ENCODE data around the gene UGT2A1. TPM values are rescaled to one million over a fixed set of nuclear protein-coding genes. Genes with fewer than 3 reads are reported as not detected.
A peak's percentile ranks its signal among the peaks of the same experiment; 100 is the strongest.
"Not testable (repeated sequence)": the region's sequence is repeated elsewhere in the genome, so short reads cannot be mapped to it uniquely, and the experiment has no call there.

The UGT2A1 gene
- not detected in 2 replicates for total RNA-seq

DNA sequence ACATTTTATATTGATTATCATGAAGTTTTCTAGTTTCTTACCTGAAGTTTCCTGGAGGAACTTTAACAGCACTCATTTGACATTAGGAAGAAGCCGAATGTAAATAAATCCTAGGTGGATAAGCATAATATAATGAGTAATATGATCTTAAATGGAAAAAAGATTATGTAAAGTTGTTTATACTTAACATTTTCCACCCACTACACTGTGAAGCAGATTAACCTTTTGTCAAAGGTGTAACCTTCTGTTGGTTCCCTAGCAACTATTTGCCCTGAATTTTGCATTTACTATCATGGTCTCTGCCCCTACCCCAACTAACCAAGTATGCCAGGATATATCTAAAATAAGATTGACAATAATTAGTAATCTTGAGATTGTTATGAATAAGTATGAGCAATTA lies at the start of gene UGT2A1:
Gene UGT2A1 (minus strand): TSS at position 101 of the 400 bp plus-strand sequence. CDS start 5,603 bp downstream, outside the sequence.
- no peak for DNase-seq (ENCODE audit: low read depth)
- TF ChIP-seq, protein P1, sequence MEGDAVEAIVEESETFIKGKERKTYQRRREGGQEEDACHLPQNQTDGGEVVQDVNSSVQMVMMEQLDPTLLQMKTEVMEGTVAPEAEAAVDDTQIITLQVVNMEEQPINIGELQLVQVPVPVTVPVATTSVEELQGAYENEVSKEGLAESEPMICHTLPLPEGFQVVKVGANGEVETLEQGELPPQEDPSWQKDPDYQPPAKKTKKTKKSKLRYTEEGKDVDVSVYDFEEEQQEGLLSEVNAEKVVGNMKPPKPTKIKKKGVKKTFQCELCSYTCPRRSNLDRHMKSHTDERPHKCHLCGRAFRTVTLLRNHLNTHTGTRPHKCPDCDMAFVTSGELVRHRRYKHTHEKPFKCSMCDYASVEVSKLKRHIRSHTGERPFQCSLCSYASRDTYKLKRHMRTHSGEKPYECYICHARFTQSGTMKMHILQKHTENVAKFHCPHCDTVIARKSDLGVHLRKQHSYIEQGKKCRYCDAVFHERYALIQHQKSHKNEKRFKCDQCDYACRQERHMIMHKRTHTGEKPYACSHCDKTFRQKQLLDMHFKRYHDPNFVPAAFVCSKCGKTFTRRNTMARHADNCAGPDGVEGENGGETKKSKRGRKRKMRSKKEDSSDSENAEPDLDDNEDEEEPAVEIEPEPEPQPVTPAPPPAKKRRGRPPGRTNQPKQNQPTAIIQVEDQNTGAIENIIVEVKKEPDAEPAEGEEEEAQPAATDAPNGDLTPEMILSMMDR (conservative IDR thresholded peaks at IDR 0.05; ENCODE audit: low read depth, low read length): no peak
- no peak within 1 kb of the TSS for H3K4me3 ChIP-seq (ENCODE audit: low read depth, low read length)

DNA sequence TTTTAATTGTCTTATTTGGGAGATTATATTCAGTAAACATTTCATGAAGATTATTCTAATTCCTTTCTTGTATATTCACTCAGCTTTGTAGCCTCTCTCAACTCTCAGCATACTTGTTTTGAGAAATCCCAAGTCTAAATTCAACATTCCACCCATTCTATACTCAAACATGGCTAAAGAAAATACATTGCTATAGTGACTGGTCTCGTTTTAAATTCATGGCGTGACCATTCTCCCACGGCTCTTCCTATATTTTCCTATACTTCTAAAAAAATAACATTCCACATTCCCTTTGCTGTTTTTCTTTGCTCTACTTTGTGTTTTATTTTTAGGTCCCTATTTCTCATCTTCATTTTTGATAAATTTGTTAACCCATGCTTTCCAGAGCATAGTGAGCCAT lies 49.2 kb upstream of the UGT2A1 start:
- TF ChIP-seq, protein P1 (conservative IDR thresholded peaks at IDR 0.05; ENCODE audit: low read depth, low read length): no peak
- no peak overlapping the region for H3K4me3 ChIP-seq (ENCODE audit: low read depth, low read length)
- no peak for DNase-seq (ENCODE audit: low read depth)

DNA sequence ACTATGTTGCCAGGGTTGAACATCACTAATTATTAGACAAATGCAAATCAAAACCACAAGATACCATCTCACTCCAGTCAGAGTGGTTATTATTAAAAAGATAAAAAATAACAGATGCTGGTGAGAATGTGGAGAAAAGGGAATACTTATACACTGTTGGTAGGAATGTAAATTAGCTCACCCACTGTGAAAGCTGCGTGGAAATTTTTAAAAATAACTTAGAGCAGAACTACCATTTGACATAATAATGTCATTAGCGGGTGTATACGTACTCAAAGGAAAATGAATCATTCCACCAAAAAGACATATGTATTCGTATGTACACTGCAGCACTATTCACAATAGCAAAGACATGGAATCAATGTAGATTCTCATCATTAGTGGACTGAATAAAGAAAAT lies 48.6 kb upstream of the UGT2A1 start:
- H3K4me3 ChIP-seq (ENCODE audit: low read depth, low read length): no peak overlapping the region
- TF ChIP-seq, protein P1 (conservative IDR thresholded peaks at IDR 0.05; ENCODE audit: low read depth, low read length): no peak
- DNase-seq (ENCODE audit: low read depth): no peak

DNA sequence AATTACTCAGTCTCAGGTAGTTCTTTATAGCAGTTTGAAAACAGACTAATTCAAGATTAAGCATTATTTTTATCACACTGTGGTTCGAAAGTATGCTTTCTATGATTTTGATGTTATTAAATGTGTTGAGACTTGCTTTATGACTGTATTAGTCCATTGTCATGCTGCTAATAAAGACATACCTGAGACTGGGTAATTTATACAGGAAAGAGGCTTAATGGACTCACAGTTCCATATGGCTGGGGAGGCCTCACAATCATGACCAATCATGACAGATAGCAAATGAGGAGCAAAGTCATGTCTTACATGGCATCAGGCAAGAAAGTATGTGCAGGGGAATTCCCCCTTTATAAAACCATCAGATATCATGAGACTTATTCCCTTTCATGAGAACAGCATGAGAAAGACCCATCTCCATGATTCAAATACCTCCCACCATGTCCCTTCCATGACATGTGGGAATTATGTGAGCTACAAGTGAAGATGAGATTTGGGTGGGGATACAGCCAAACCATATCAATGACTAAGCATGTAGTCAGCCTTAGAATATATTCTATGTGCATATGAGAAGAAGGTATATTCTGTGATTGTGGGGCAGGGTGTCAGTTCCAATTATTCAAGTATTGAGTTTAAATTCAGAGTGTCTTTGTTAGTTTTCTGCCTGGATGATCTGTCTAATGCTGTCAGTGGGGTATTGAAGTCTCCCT lies 44.6 kb upstream of the UGT2A1 start:
- H3K4me3 ChIP-seq (ENCODE audit: low read depth, low read length): no peak overlapping the region
- TF ChIP-seq, protein P1 (conservative IDR thresholded peaks at IDR 0.05; ENCODE audit: low read depth, low read length): no peak
- DNase-seq (ENCODE audit: low read depth): no peak

DNA sequence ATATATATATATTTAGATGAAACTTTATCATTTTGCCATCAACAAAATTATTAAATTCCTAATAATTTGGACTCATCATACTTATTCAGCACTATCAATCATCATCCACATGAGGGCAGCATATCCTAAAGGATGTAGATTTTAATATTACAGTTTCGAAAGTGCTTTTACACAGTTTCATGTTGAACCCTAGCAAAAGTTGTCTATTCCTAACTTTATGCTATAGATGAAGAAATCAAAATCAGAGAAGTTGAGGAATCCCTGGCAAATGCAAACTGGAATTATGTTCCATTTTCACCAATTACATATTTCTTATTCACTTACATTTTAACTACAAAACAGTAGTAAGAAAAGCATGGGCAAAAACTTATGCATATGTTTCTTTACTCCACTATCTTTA lies 36.6 kb upstream of the UGT2A1 start:
- TF ChIP-seq, protein P1 (conservative IDR thresholded peaks at IDR 0.05; ENCODE audit: low read depth, low read length): peak; percentile 54
- H3K4me3 ChIP-seq (ENCODE audit: low read depth, low read length): no peak overlapping the region
- no peak for DNase-seq (ENCODE audit: low read depth)

DNA sequence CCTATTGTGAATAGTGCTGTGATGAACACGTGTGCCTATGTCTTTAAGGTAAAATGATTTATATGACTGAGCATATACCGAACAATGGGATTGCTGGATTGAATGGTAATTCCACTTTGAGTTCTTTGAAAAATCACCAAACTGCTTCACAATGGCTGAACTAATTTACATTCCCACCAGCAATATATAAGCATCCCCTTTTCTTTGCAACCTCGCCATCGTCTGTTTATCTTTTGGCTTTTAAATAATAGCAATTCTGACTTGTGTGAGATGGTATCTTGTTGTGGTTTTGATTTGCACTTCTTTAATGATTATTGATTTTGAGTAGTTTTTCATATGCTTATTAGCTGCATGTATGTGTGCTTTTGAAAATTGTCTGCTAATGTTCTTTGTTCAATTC lies 31.8 kb upstream of the UGT2A1 start:
- no peak overlapping the region for H3K4me3 ChIP-seq (ENCODE audit: low read depth, low read length)
- TF ChIP-seq, protein P1 (conservative IDR thresholded peaks at IDR 0.05; ENCODE audit: low read depth, low read length): no peak
- no peak for DNase-seq (ENCODE audit: low read depth)

DNA sequence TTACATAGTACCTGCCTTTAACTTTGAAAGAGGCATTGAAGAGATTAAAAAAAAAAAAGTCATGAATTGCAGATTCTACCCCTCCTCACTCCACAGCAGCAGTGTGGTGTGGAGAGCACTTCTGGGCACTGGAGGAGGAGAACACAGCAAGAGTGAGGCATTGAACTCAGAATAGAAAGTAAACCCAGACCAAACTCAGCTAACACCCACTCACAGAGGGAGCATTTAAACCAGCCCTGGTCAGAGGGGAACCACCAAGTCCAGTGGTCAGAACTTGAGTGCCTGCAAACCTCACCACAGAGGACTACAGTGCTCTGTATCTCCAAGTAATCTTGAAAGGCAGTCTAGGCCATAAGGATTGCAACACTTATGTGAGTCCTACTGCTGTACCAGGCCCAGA lies 15.6 kb upstream of the UGT2A1 start:
- no peak overlapping the region for H3K4me3 ChIP-seq (ENCODE audit: low read depth, low read length)
- no peak for DNase-seq (ENCODE audit: low read depth)
- TF ChIP-seq, protein P1 (conservative IDR thresholded peaks at IDR 0.05; ENCODE audit: low read depth, low read length): no peak

DNA sequence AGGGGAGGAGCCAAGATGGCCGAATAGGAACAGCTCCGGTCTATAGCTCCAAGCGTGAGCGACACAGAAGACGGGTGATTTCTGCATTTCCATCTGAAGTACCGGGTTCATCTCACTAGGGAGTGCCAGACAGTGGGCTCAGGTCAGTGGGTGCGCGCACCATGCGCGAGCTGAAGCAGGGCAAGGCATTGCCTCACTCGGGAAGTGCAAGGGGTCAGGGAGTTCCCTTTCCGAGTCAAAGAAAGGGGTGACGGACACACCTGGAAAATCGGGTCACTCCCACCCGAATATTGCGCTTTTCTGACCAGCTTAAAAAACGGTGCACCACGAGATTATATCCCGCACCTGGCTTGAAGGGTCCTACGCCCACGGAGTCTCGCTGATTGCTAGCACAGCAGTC lies 11.0 kb upstream of the UGT2A1 start:
- not testable (repeated sequence) for DNase-seq (ENCODE audit: low read depth); H3K4me3 ChIP-seq (ENCODE audit: low read depth, low read length)

DNA sequence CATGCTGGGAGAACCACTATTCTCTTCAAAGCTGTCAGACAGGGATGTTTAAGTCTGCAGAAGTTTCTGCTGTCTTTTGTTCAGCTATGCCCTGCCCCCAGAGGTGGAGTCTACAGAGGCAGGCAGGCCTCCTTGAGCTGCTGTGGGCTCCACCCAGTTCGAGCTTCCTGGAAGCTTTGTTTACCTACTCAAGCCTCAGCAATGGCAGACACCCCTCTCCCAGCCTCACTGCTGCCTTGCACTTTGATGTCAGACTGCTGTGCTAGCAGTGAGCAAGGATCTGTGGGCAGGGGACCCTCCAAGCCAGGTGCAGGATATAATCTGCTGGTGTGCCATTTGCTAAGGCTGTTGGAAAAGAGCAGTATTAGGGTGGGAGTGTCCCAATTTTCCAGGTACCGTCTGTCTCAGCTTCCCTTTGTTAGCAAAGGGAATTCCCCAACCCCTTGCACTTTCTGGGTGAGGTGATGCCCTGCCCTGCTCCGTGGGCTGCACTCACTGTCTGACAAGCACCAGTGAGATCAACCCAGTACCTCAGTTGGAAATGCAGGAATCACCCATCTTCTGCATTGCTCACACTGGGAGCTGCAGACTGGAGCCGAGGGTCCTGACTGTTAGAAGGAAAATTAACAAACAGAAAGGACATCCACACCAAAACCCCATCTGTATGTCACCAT lies 8.2 kb upstream of the UGT2A1 start:
- not testable (repeated sequence) for DNase-seq (ENCODE audit: low read depth); H3K4me3 ChIP-seq (ENCODE audit: low read depth, low read length)
